T-cell (primary cell): Measurements from ENCODE around the gene PAX5. TPM values are rescaled to one million over a fixed set of nuclear protein-coding genes. Genes with fewer than 3 reads are reported as not detected.

Source experiments
- ATAC-seq, 4 experiments: fragments of 200-7000 bp in 3 of 4; fragments of 150-1000 bp in 1 of 4; cut with Tn5 transposase; replicated peaks in 1 of 4; 1 replicate in 3 of 4; 2 replicates in 1 of 4; pipeline ENCODE4 v1.10.0; 2021; ENCODE audit warnings: moderate library complexity in 3 of 4, mild to moderate bottlenecking in 2 of 4, moderate number of reproducible peaks in 1 of 4
- CTCF ChIA-PET, 2 donors: fragments of 300-600 bp; sonication (Branson Sonifier 250); formaldehyde crosslinking; loops; one replicate each; lab custom pipeline; 2022; ENCODE audit warnings: antibody characterized with exemption in 2 of 2; lab: Charles Lee
- POLR2A ChIA-PET, 2 donors: fragments of 300-600 bp; sonication (Branson Sonifier 250); formaldehyde crosslinking; loops; one replicate each; lab custom pipeline; 2022; ENCODE audit warnings: antibody characterized with exemption in 2 of 2; lab: Charles Lee
- DNase-seq, 35 experiments: peaks; one replicate each; pipeline versions ENCODE4 v3.0.0 to v3.0.0-alpha.2; 2013 to 2023
- H3K27ac ChIP-seq: one replicate; pipeline ENCODE4 v1.5.1; 2013; ENCODE audit warnings: low read length
- H3K27me3 ChIP-seq, 2 experiments: replicated peaks in 1 of 2; 1 replicate in 1 of 2; 2 replicates in 1 of 2; pipeline versions ENCODE4 v1.6.1 to v1.7.0; 2013; ENCODE audit warnings: low read length in 1 of 2, mixed read lengths in 1 of 2; ENCODE audit not compliant: control insufficient read depth in 2 of 2, insufficient read depth in 2 of 2; ENCODE audit errors: extremely low read depth in 1 of 2
- H3K36me3 ChIP-seq, 2 donors: 1 replicate in 1 of 2; 2 replicates in 1 of 2; pipeline versions ENCODE4 v1.6.1 to v1.7.0; 2013; ENCODE audit warnings: low read length in 1 of 2; ENCODE audit not compliant: control insufficient read depth in 2 of 2, insufficient read depth in 1 of 2; ENCODE audit errors: extremely low read depth in 1 of 2
- H3K4me1 ChIP-seq, 2 experiments: 1 replicate in 1 of 2; 2 replicates in 1 of 2; pipeline versions ENCODE4 v1.6.1 to v1.7.0; 2013; ENCODE audit warnings: low read length in 2 of 2, mixed read lengths in 1 of 2; ENCODE audit not compliant: insufficient read depth in 2 of 2, control insufficient read depth in 1 of 2; ENCODE audit errors: extremely low read depth in 1 of 2
- H3K4me3 ChIP-seq, 2 donors: 1 replicate in 1 of 2; 2 replicates in 1 of 2; pipeline versions ENCODE4 v1.5.1 to v1.7.0; 2013; ENCODE audit warnings: mild to moderate bottlenecking in 2 of 2, low read length in 1 of 2, moderate library complexity in 1 of 2; ENCODE audit not compliant: control insufficient read depth in 1 of 2; ENCODE audit errors: extremely low read depth in 1 of 2
- H3K9me3 ChIP-seq: 2 replicates; pipeline ENCODE4 v1.7.0; 2013
- H3K27ac Mint-ChIP-seq, 2 donors: one replicate each; pipeline ENCODE4 v1.8.0; 2020 to 2021; ENCODE audit warnings: mild to moderate bottlenecking in 2 of 2, mixed read lengths in 2 of 2
- H3K27me3 Mint-ChIP-seq, 2 donors: one replicate each; pipeline ENCODE4 v1.8.0; 2021 to 2022; ENCODE audit warnings: mixed read lengths in 2 of 2
- H3K36me3 Mint-ChIP-seq: one replicate; pipeline ENCODE4 v1.8.0; 2021; ENCODE audit warnings: mixed read lengths
- H3K4me1 Mint-ChIP-seq, 3 donors: one replicate each; pipeline ENCODE4 v1.8.0; 2020 to 2022; ENCODE audit warnings: mixed read lengths in 3 of 3, mild to moderate bottlenecking in 1 of 3
- H3K4me3 Mint-ChIP-seq, 3 donors: one replicate each; pipeline ENCODE4 v1.8.0; 2020 to 2022; ENCODE audit warnings: mild to moderate bottlenecking in 3 of 3, mixed read lengths in 3 of 3, moderate library complexity in 3 of 3
- H3K9me3 Mint-ChIP-seq, 3 donors: one replicate each; pipeline ENCODE4 v1.8.0; 2020 to 2022; ENCODE audit warnings: mixed read lengths in 3 of 3
- WGBS: methylation state at CpG from one replicate; pipeline ENCODE4 v1.1.5; 2013; ENCODE audit warnings: missing lambda C conversion rate; ENCODE audit not compliant: insufficient coverage; 5-methylcytosine and 5-hydroxymethylcytosine counted together
- total RNA-seq, 35 experiments: library from RNA in 6 of 35; stranded (reverse) in 6 of 35; fragments of 120-200 nt in 1 of 35; gene quantifications; one replicate each; pipeline versions ENCODE4 v1.2.1 to v1.2.4 and lab custom pipeline; 2013 to 2026

Gene PAX5
- total RNA-seq, 5 donors from 2014 or later (not counting 1 experiment from before 2014, with no cell fraction given): 1.7 to 12.4 (median 4.4) TPM

DNA sequence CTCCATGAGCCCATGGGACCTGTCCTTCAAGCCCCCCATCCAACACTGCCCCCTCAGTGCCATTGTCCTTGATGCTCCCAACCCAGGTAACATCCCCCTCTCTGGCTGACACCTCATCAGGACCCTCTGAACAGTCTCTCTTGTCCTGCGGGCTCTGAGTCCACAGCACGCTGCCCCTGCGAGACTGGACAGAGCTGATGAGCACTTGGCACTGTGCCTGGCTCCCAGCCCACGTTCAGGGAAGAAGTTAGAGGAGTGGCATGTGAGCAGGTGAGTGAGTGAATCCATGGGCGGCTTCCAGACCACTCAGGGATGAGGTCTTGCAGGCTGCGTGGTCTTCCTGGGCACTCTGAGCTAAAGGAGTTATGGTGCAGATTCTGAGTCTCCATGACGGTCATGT is 70.7 kb downstream of the PAX5 start:
- ChIA-PET CTCF (interaction anchor here in 1 of 2 donors (0.6 kb wide), 1 partner anchor 17 kb away, joined by 3 read pairs; no protein-coding TSS in a partner anchor), POLR2A (no interaction called here)
- Mint-ChIP-seq H3K27me3 (peaks cover 21 to 29% of the 10 kb centered on the region in 2 donors), H3K9me3 (no peaks in the 10 kb centered on the region), H3K27ac (no peak overlapping the region), H3K36me3 (no peaks in the 10 kb centered on the region), H3K4me1 (peaks cover 0 to 5% (median 2%) of the 10 kb centered on the region in 3 donors), H3K4me3 (no peak overlapping the region)
- Histone ChIP-seq H3K27me3 (peaks cover 0 to 37% of the 10 kb centered on the region in 2 experiments), H3K36me3 (no peaks in the 10 kb centered on the region), H3K4me3 (no peak overlapping the region), H3K27ac (no peak overlapping the region), H3K4me1 (peaks cover 0 to 3% of the 10 kb centered on the region in 2 experiments), H3K9me3 (no peaks in the 10 kb centered on the region)
- WGBS: 91% methylated on average over 6 of the region's 7 CpGs
- DNase-seq: no peak
- ATAC-seq: no peak

- WGBS: 94% methylated on average over 8 of the region's 11 CpGs
- no peak overlapping the region for H3K27ac Mint-ChIP-seq
- no peaks in the 10 kb centered on the region for H3K9me3 Mint-ChIP-seq
- H3K4me3 Mint-ChIP-seq: no peak overlapping the region
- no peaks in the 10 kb centered on the region for H3K9me3 ChIP-seq
- H3K36me3 Mint-ChIP-seq: no peaks in the 10 kb centered on the region
- no peak overlapping the region for H3K4me3 ChIP-seq
- no peaks in the 10 kb centered on the region for H3K36me3 ChIP-seq
- ChIA-PET POLR2A (no interaction called here), CTCF (no interaction called here)
- no peak overlapping the region for H3K27ac ChIP-seq
- ATAC-seq (no peak), DNase-seq (no peak)
- H3K4me1 ChIP-seq: peaks cover 0 to 3% of the 10 kb centered on the region in 2 experiments
- peaks cover 0 to 5% (median 2%) of the 10 kb centered on the region in 3 donors for H3K4me1 Mint-ChIP-seq
- peaks cover 0 to 39% of the 10 kb centered on the region in 2 experiments for H3K27me3 ChIP-seq
- H3K27me3 Mint-ChIP-seq: peaks cover 23 to 31% of the 10 kb centered on the region in 2 donors
Measured at GRCh38 chr9:36962691-36963090, 71.4 kb downstream of the PAX5 start.

DNA sequence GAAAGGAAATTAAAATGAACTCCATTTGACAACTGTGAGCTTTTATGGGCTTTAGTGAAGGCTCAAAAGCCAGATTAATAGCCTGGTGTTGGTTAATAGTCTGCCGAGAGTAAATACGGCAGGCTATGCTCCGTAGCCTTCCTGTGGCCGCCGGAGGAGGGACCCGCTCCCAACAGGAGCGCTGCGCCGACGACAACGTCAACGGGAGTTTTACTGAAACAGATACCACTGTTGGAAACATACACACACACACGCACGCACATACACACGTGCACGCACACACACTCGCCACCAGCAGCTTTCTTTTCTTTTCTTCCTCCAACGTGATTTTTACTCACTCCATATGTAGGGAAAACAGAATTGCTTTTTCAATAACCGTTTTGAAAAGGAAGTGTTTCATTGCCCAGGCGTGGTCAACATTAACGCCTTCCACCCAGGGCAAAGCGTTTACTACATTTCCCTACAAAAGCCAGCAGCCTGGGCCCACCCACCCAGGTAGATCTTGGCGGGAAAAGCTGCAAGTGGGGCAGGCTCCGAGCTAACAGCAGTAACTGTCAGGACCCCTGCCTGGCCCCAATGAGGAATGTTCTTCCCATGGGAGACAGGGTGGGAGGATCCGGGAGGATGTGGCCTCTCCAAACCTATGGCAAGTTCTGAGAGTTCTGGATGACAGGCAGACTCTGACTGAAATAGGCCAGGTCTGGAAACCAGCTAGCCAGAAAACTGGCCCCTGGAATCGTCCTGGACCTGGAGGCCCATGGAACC is 72.3 kb downstream of the PAX5 start:
- no peaks in the 10 kb centered on the region for H3K36me3 Mint-ChIP-seq
- DNase-seq: no peak
- ChIA-PET POLR2A (no interaction called here), CTCF (no interaction called here)
- no peak for ATAC-seq
- Histone ChIP-seq H3K27me3 (peaks cover 0 to 43% of the 10 kb centered on the region in 2 experiments), H3K27ac (no peak overlapping the region), H3K9me3 (no peaks in the 10 kb centered on the region), H3K36me3 (no peaks in the 10 kb centered on the region), H3K4me1 (peaks cover 0 to 3% of the 10 kb centered on the region in 2 experiments), H3K4me3 (no peak overlapping the region)
- peaks cover 0 to 5% (median 2%) of the 10 kb centered on the region in 3 donors for H3K4me1 Mint-ChIP-seq
- WGBS: 61% methylated on average over 19 of the region's 26 CpGs
- no peak overlapping the region for H3K4me3 Mint-ChIP-seq
- no peak overlapping the region for H3K27ac Mint-ChIP-seq
- H3K9me3 Mint-ChIP-seq: no peaks in the 10 kb centered on the region
- peaks cover 33 to 40% of the 10 kb centered on the region in 2 donors for H3K27me3 Mint-ChIP-seq

DNA sequence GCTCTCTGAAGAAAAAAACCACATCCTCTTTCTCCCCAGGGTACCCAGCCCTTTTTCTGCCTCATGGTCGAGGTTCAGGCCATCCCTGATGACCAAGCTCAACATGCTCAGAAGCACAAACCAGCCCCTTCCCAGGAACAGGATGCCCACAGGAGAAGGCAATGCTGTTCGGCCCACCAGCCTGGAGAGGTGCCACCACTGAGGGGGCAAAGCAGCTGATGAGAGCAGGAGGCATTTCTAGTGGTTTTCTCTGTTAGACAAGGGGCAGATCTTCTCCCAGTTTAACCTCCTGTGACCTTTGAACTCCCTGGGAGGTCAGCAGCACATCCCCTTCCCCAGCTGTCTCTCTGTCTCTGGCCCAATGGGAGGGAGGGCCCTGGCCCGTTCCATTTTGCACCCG is 73.0 kb downstream of the PAX5 start:
- no peak overlapping the region for H3K4me3 ChIP-seq
- no peak overlapping the region for H3K27ac ChIP-seq
- Mint-ChIP-seq H3K36me3 (no peaks in the 10 kb centered on the region), H3K9me3 (no peaks in the 10 kb centered on the region), H3K4me1 (peaks cover 0 to 5% (median 2%) of the 10 kb centered on the region in 3 donors), H3K4me3 (no peak overlapping the region), H3K27me3 (peaks cover 37 to 47% of the 10 kb centered on the region in 2 donors), H3K27ac (no peak overlapping the region)
- ChIA-PET CTCF (no interaction called here), POLR2A (no interaction called here)
- peaks cover 0 to 40% of the 10 kb centered on the region in 2 experiments for H3K27me3 ChIP-seq
- WGBS: 52% methylated on average over 3 of the region's 4 CpGs
- H3K9me3 ChIP-seq: no peaks in the 10 kb centered on the region
- no peak for ATAC-seq
- H3K36me3 ChIP-seq: no peaks in the 10 kb centered on the region
- peaks cover 0 to 3% of the 10 kb centered on the region in 2 experiments for H3K4me1 ChIP-seq
- DNase-seq: no peak

DNA sequence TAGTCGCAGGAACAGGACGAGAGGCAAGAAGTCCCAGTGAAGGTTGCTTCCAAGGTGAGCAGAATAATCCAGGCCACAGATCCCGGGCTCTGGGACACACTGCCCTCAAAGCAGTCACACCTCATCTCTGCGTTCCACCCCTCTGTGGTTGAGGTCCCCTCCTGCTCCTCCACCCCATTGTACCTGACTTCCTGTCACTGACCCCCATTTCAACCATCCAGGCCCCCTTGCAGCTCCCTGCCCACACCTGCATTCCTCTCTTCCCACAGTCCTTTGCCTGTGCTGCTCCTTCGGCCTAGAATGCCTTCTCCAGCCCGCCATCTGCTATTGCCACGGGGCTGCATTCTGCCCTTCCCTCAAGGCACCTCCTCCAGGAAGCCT is 73.5 kb downstream of the PAX5 start:
- POLR2A ChIA-PET: no interaction called here
- no peaks in the 10 kb centered on the region for H3K36me3 Mint-ChIP-seq
- CTCF ChIA-PET: no interaction called here
- Histone ChIP-seq H3K36me3 (no peaks in the 10 kb centered on the region), H3K4me1 (peaks cover 0 to 3% of the 10 kb centered on the region in 2 experiments), H3K4me3 (no peak overlapping the region), H3K27me3 (peaks cover 0 to 40% of the 10 kb centered on the region in 2 experiments), H3K27ac (no peak overlapping the region), H3K9me3 (no peaks in the 10 kb centered on the region)
- no peak overlapping the region for H3K27ac Mint-ChIP-seq
- H3K9me3 Mint-ChIP-seq: no peaks in the 10 kb centered on the region
- whole genome bisulfite sequencing: 82% methylated on average over 7 of the region's 7 CpGs
- peaks cover 0 to 5% (median 2%) of the 10 kb centered on the region in 3 donors for H3K4me1 Mint-ChIP-seq
- H3K27me3 Mint-ChIP-seq: peaks cover 37 to 48% of the 10 kb centered on the region in 2 donors
- no peak for DNase-seq
- no peak overlapping the region for H3K4me3 Mint-ChIP-seq
- no peak for ATAC-seq

DNA sequence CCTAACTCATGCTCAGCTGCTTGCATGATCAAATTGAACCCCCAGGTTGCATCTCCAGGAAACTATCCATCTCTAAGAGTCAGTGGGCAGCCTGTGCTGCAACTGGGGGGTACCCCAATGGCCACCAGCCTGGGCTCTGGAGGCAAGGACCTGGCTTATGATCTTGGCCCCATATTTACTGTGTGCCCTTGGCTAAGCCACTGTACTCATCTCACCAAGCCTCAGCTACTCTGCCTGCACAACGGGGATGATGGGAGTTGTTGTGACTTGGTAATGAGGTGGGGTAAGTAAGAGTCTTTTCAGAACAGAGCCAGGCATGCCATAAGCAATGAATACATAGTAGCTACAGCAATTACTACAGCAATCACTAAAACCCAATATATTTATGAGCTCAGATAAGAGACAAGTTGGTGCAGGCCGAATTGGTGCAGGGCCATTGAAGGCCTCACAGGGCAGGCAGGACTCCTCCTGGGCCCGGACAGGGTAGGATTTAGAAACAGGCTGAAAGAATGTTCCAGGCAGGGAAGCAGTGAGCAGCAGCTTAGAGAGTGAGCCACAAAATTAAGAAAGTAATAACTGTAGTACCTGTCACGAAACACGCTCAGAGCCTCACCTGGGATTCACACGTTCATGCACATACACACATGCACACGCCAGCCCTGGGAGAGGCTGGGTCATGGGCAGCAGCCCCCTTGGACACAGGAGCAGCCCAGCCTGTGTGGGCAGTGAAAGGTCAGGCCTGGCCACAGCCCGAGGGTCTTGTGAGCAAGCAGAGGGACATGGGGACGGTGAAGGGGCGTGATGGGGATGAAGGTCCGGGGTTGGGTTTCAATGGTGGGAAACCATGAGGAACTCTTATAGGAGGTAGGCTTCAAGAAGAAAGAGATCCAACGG is 74.1 kb downstream of the PAX5 start:
- CTCF ChIA-PET: no interaction called here

More for the DNA sequence above, 74.1 kb downstream of the PAX5 start:
- no peaks in the 10 kb centered on the region for H3K9me3 Mint-ChIP-seq
- Histone ChIP-seq H3K27ac (no peak overlapping the region), H3K4me1 (peaks cover 0 to 3% of the 10 kb centered on the region in 2 experiments), H3K27me3 (peaks cover 0 to 40% of the 10 kb centered on the region in 2 experiments), H3K9me3 (no peaks in the 10 kb centered on the region), H3K4me3 (no peak overlapping the region), H3K36me3 (no peaks in the 10 kb centered on the region)
- no peak overlapping the region for H3K27ac Mint-ChIP-seq
- ATAC-seq: no peak
- POLR2A ChIA-PET: no interaction called here
- WGBS: 92% methylated on average over 11 of the region's 12 CpGs
- no peak for DNase-seq
- H3K4me3 Mint-ChIP-seq: no peak overlapping the region
- peaks cover 37 to 46% of the 10 kb centered on the region in 2 donors for H3K27me3 Mint-ChIP-seq
- peaks cover 0 to 5% (median 2%) of the 10 kb centered on the region in 3 donors for H3K4me1 Mint-ChIP-seq
- no peaks in the 10 kb centered on the region for H3K36me3 Mint-ChIP-seq
